ENCODE data around the gene GORASP1.
A peak's percentile ranks its signal among the peaks of the same experiment; 100 is the strongest.

The GORASP1 gene

DNA sequence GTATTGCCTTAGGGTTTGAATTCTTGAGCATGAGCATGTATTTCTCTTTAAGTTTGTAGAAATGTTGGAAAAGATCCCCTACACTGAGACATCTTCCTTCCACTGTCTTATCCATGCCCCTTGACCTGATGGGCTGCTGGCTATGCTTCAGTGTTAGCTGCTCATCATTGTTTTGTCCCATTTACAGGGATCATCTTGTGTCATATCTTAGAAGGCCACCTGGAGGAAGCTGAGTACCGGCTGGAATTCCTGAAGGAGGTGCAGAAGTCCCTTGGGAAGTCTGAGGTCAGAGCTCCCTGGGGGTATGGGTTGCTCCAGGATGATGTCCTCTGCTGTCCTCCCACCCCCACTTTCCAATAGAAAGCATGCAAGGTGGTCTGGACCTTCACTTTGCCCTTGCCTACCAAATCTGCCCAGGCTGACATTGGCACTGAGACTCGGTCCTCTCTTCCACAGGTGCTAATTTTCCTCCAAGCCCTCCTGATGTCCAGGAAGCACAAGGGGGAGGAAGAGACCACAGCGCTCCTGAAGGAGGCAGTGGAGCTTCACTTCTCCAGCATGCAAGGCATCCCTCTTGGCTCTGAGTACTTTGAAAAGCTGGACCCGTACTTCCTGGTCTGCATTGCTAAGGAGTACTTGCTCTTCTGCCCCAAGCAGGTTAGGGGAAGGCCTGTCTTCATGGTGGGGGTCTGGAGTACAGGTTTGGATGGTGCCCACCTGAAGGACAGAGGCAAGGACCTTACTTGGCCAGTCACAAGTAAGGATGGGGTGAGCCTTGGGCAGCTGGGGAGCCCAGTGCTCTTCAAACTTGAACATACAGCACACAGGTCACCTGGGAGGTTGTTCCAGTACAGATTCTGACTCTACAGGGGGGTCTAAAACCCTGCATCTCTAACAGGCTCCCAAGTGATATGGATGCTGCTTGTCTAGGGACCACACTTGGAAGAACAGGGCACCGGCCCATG lies 17.7 kb upstream of the GORASP1 start:
- DNase-seq = peak; percentile 51
- Histone ChIP-seq H3K4me2 (ENCODE audit: low read length, poor library complexity, severe bottlenecking) (no peak overlapping the region), H3K14ac (ENCODE audit: low read length in 2 of 2) (no peak overlapping the region), H4K91ac (ENCODE audit: low read length) (no peak overlapping the region), H4K8ac (ENCODE audit: low read length) (no peak overlapping the region), H3K9ac (ENCODE audit: low read length) (no peak overlapping the region), H2BK12ac (ENCODE audit: low read length in 2 of 2) (no peak overlapping the region), H3K27ac (ENCODE audit: low read length, poor library complexity, severe bottlenecking) (no peak overlapping the region), H3K4me1 (ENCODE audit: control insufficient read depth, insufficient read depth, low read depth, low read length) (peaks cover 15% of the 10 kb centered on the region), H3K79me1 (replicated peaks; ENCODE audit: low read length, poor library complexity, severe bottlenecking) (no peaks in the 10 kb centered on the region), H3K9me3 (ENCODE audit: control insufficient read depth, low read length) (no peaks in the 10 kb centered on the region), H3K36me3 (ENCODE audit: control insufficient read depth in 1 of 2, insufficient read depth in 2 of 2, low read depth in 1 of 2, low read length in 2 of 2) (peaks cover under 1 to 24% of the 10 kb centered on the region in 2 experiments), H3K27me3 (ENCODE audit: control insufficient read depth in 1 of 2, insufficient read depth in 1 of 2, low read length in 2 of 2) (no peaks in the 10 kb centered on the region), H2BK15ac (ENCODE audit: low read depth, poor library complexity, severe bottlenecking) (no peak overlapping the region), H3K23ac (ENCODE audit: low read length in 2 of 2) (no peak overlapping the region), H3K18ac (ENCODE audit: low read depth in 1 of 2, low read length in 2 of 2) (no peak overlapping the region), H2AFZ (ENCODE audit: low read depth, low read length) (no peak overlapping the region), H2AK5ac (ENCODE audit: low read length, severe bottlenecking) (no peak overlapping the region), H3K4ac (ENCODE audit: low read depth in 1 of 2, low read length in 2 of 2) (no peak overlapping the region), H3K4me3 (ENCODE audit: insufficient read depth in 1 of 2, low read depth in 1 of 2, low read length in 2 of 2) (no peak overlapping the region), H2BK5ac (ENCODE audit: low read depth, low read length, poor library complexity, severe bottlenecking) (no peak overlapping the region), H2BK120ac (ENCODE audit: low read depth, low read length) (no peak overlapping the region)
- WGBS = 77% methylated on average over 5 of the region's 5 CpGs

DNA sequence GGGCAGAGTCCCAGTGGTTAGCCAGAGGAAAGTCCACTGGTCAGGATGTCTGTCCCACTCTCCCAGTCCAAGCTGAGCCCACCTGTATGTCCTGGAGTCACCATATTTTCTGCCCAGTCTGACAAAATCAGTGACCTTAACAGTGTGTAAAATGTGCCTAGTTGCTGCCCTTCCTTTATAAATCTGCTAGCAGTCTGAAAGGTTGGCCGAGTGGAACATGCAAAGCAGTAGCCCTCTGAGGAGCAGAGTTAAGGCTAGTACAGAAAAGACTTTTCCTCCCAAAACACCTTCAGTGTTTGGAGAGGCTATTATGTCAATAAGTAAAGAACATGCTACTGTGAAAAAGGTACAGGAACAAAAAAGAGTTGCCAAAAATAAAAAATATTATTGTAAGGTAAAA lies 15.4 kb upstream of the GORASP1 start:
- Histone ChIP-seq H3K4me3 (ENCODE audit: insufficient read depth in 1 of 2, low read depth in 1 of 2, low read length in 2 of 2) (no peak overlapping the region), H3K23ac (ENCODE audit: low read length in 2 of 2) (no peak overlapping the region), H4K8ac (ENCODE audit: low read length) (no peak overlapping the region), H3K9me3 (ENCODE audit: control insufficient read depth, low read length) (no peaks in the 10 kb centered on the region), H3K27ac (ENCODE audit: low read length, poor library complexity, severe bottlenecking) (no peak overlapping the region), H3K36me3 (ENCODE audit: control insufficient read depth in 1 of 2, insufficient read depth in 2 of 2, low read depth in 1 of 2, low read length in 2 of 2) (peaks cover 6 to 33% of the 10 kb centered on the region in 2 experiments), H3K79me1 (replicated peaks; ENCODE audit: low read length, poor library complexity, severe bottlenecking) (no peaks in the 10 kb centered on the region), H3K9ac (ENCODE audit: low read length) (no peak overlapping the region), H2BK5ac (ENCODE audit: low read depth, low read length, poor library complexity, severe bottlenecking) (no peak overlapping the region), H3K4ac (ENCODE audit: low read depth in 1 of 2, low read length in 2 of 2) (no peak overlapping the region), H2BK120ac (ENCODE audit: low read depth, low read length) (no peak overlapping the region), H3K4me1 (ENCODE audit: control insufficient read depth, insufficient read depth, low read depth, low read length) (peaks cover 15% of the 10 kb centered on the region), H2BK12ac (ENCODE audit: low read length in 2 of 2) (no peak overlapping the region), H3K18ac (ENCODE audit: low read depth in 1 of 2, low read length in 2 of 2) (no peak overlapping the region), H2AK5ac (ENCODE audit: low read length, severe bottlenecking) (no peak overlapping the region), H3K14ac (ENCODE audit: low read length in 2 of 2) (no peak overlapping the region), H2AFZ (ENCODE audit: low read depth, low read length) (no peak overlapping the region), H3K4me2 (ENCODE audit: low read length, poor library complexity, severe bottlenecking) (no peak overlapping the region), H3K27me3 (ENCODE audit: control insufficient read depth in 1 of 2, insufficient read depth in 1 of 2, low read length in 2 of 2) (no peaks in the 10 kb centered on the region), H2BK15ac (ENCODE audit: low read depth, poor library complexity, severe bottlenecking) (no peak overlapping the region), H4K91ac (ENCODE audit: low read length) (no peak overlapping the region)
- no peak for DNase-seq
- 92% methylated on average over 1 of the region's 1 CpG for WGBS

DNA sequence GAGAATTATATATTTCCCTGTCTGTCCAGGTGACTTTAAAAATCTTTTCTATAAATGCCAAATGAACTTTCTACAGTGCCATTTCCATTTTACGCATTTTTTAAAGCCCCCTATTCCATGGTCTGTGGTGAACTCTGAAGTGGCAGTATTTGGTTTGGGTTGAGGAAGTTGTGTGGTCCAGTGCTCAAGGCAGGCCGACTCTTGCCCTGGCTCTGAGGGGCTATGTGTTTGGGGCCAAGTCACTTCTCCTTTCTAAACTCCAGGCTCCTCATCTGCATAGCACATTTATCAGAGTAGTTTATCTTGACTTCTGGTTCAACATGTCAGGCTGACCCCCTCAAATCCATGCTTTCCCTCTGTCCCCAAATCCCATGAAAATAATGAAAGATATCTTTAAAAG lies 14.2 kb upstream of the GORASP1 start:
- Histone ChIP-seq H2BK120ac (ENCODE audit: low read depth, low read length) (no peak overlapping the region), H3K27ac (ENCODE audit: low read length, poor library complexity, severe bottlenecking) (no peak overlapping the region), H2BK12ac (ENCODE audit: low read length in 2 of 2) (no peak overlapping the region), H3K18ac (ENCODE audit: low read depth in 1 of 2, low read length in 2 of 2) (no peak overlapping the region), H3K9me3 (ENCODE audit: control insufficient read depth, low read length) (no peaks in the 10 kb centered on the region), H3K9ac (ENCODE audit: low read length) (no peak overlapping the region), H3K4me1 (ENCODE audit: control insufficient read depth, insufficient read depth, low read depth, low read length) (peaks cover 12% of the 10 kb centered on the region), H2BK15ac (ENCODE audit: low read depth, poor library complexity, severe bottlenecking) (no peak overlapping the region), H3K14ac (ENCODE audit: low read length in 2 of 2) (no peak overlapping the region), H3K4me2 (ENCODE audit: low read length, poor library complexity, severe bottlenecking) (no peak overlapping the region), H2BK5ac (ENCODE audit: low read depth, low read length, poor library complexity, severe bottlenecking) (no peak overlapping the region), H3K4me3 (ENCODE audit: insufficient read depth in 1 of 2, low read depth in 1 of 2, low read length in 2 of 2) (no peak overlapping the region), H3K79me1 (replicated peaks; ENCODE audit: low read length, poor library complexity, severe bottlenecking) (no peaks in the 10 kb centered on the region), H3K4ac (ENCODE audit: low read depth in 1 of 2, low read length in 2 of 2) (no peak overlapping the region), H4K91ac (ENCODE audit: low read length) (no peak overlapping the region), H3K27me3 (ENCODE audit: control insufficient read depth in 1 of 2, insufficient read depth in 1 of 2, low read length in 2 of 2) (no peaks in the 10 kb centered on the region), H2AFZ (ENCODE audit: low read depth, low read length) (no peak overlapping the region), H2AK5ac (ENCODE audit: low read length, severe bottlenecking) (no peak overlapping the region), H3K36me3 (ENCODE audit: control insufficient read depth in 1 of 2, insufficient read depth in 2 of 2, low read depth in 1 of 2, low read length in 2 of 2) (peaks cover 6 to 36% of the 10 kb centered on the region in 2 experiments), H4K8ac (ENCODE audit: low read length) (no peak overlapping the region), H3K23ac (ENCODE audit: low read length in 2 of 2) (no peak overlapping the region)
- WGBS = 100% methylated on average over 2 of the region's 2 CpGs
- no peak for DNase-seq

DNA sequence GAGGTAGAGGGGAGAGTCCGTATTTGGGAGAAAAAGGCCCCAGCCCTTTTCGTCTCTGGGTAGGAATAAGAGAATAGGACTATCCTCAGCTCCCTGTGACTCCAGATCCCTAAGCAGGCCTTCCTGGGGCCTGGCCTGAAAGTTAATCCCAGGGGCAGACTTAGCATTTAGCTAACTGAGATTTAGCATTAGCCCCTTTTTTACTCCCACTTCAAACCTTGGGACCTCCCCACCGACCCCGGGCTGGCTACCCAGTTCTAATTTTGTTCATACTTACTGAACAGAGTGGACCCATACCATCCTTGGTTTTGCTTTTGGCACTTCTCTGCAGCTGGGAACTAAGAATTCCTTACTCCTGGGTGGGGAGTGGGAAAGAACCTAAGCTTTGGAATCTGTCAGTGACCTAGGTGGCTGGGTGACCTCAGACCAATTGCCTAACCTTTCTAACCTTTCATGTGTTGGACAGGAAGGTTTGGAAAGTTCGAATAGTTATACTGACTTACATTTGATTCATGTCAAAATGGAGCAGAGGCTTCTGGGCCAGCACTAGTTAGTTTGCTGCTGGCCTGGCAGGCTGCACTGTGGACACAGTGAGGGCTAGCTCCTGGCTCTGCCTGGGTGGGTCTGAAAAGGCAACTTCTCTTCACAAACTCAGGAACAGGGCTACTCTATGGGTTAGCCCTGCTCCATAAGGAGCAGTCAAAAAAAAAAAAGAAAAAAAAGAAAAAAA lies 11.7 kb upstream of the GORASP1 start:
- Histone ChIP-seq H3K27me3 (ENCODE audit: control insufficient read depth in 1 of 2, insufficient read depth in 1 of 2, low read length in 2 of 2) (no peaks in the 10 kb centered on the region), H2BK5ac (ENCODE audit: low read depth, low read length, poor library complexity, severe bottlenecking) (no peak overlapping the region), H2BK12ac (ENCODE audit: low read length in 2 of 2) (no peak overlapping the region), H3K23ac (ENCODE audit: low read length in 2 of 2) (no peak overlapping the region), H3K18ac (ENCODE audit: low read depth in 1 of 2, low read length in 2 of 2) (no peak overlapping the region), H3K27ac (ENCODE audit: low read length, poor library complexity, severe bottlenecking) (no peak overlapping the region), H3K14ac (ENCODE audit: low read length in 2 of 2) (no peak overlapping the region), H3K9ac (ENCODE audit: low read length) (no peak overlapping the region), H4K91ac (ENCODE audit: low read length) (no peak overlapping the region), H3K9me3 (ENCODE audit: control insufficient read depth, low read length) (no peaks in the 10 kb centered on the region), H3K4ac (ENCODE audit: low read depth in 1 of 2, low read length in 2 of 2) (no peak overlapping the region), H3K4me2 (ENCODE audit: low read length, poor library complexity, severe bottlenecking) (no peak overlapping the region), H3K36me3 (ENCODE audit: control insufficient read depth in 1 of 2, insufficient read depth in 2 of 2, low read depth in 1 of 2, low read length in 2 of 2) (peaks cover 6 to 40% of the 10 kb centered on the region in 2 experiments), H4K8ac (ENCODE audit: low read length) (no peak overlapping the region), H3K79me1 (replicated peaks; ENCODE audit: low read length, poor library complexity, severe bottlenecking) (no peaks in the 10 kb centered on the region), H3K4me3 (ENCODE audit: insufficient read depth in 1 of 2, low read depth in 1 of 2, low read length in 2 of 2) (no peak overlapping the region), H3K4me1 (ENCODE audit: control insufficient read depth, insufficient read depth, low read depth, low read length) (no peaks in the 10 kb centered on the region), H2BK15ac (ENCODE audit: low read depth, poor library complexity, severe bottlenecking) (no peak overlapping the region), H2AFZ (ENCODE audit: low read depth, low read length) (no peak overlapping the region), H2AK5ac (ENCODE audit: low read length, severe bottlenecking) (no peak overlapping the region), H2BK120ac (ENCODE audit: low read depth, low read length) (no peak overlapping the region)
- 58% methylated on average over 3 of the region's 5 CpGs for WGBS
- DNase-seq = no peak
